Measurements from ENCODE around the gene CD2BP2.

DNA sequence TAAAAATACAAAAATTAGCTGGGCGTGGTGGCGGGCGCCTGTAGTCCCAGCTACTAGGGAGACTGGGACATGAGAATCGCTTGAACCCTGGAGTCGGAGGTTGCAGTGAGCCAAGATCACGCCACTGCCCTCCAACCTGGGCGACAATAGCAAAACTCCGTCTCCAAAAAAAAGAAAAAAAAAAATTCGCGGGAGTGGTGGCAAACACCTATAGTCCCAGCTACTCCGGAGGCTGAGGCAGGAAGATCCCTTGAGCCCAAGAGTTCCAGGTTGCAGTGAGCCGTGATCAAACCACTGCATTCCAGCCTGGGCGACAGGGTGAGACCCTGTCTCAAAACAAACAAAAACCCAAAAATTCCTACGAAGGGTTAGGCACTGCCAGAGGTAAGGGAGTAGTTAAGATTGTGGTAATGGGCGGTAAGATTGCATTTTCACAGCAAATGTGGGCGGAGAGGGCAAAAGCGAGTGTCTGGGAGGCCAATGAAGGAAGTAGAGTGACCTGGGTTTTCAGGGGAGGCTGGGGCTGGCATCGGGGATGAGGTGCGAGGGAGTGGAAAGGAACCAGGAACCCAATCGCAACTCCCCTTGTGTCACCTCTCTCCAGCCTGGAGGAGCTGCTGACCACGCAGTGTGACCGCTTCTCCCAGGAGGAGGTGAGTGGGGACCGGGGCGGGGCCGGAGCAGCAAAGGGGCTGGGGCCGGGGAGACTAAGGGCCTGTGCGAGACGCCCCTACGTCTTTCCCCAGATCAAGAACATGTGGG, 22.1 kb upstream of the CD2BP2 start:
- TF ChIP-seq CREB1 (IDR thresholded peaks at IDR 0.05; ENCODE audit: low read depth) = no peak
- no peak for TF ChIP-seq EP300 (IDR thresholded peaks at IDR 0.05; ENCODE audit: borderline replicate concordance)
- TF ChIP-seq TCF12 (IDR thresholded peaks at IDR 0.05; ENCODE audit: low read depth) = no peak
- no peak for TF ChIP-seq RAD21 (IDR thresholded peaks at IDR 0.05; ENCODE audit: low read depth)
- TF ChIP-seq, protein P1, sequence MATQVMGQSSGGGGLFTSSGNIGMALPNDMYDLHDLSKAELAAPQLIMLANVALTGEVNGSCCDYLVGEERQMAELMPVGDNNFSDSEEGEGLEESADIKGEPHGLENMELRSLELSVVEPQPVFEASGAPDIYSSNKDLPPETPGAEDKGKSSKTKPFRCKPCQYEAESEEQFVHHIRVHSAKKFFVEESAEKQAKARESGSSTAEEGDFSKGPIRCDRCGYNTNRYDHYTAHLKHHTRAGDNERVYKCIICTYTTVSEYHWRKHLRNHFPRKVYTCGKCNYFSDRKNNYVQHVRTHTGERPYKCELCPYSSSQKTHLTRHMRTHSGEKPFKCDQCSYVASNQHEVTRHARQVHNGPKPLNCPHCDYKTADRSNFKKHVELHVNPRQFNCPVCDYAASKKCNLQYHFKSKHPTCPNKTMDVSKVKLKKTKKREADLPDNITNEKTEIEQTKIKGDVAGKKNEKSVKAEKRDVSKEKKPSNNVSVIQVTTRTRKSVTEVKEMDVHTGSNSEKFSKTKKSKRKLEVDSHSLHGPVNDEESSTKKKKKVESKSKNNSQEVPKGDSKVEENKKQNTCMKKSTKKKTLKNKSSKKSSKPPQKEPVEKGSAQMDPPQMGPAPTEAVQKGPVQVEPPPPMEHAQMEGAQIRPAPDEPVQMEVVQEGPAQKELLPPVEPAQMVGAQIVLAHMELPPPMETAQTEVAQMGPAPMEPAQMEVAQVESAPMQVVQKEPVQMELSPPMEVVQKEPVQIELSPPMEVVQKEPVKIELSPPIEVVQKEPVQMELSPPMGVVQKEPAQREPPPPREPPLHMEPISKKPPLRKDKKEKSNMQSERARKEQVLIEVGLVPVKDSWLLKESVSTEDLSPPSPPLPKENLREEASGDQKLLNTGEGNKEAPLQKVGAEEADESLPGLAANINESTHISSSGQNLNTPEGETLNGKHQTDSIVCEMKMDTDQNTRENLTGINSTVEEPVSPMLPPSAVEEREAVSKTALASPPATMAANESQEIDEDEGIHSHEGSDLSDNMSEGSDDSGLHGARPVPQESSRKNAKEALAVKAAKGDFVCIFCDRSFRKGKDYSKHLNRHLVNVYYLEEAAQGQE (IDR thresholded peaks at IDR 0.05; ENCODE audit: low read depth) = no peak

All from Ishikawa (cell line).